A549 (cell line): Measurements from ENCODE around the gene NEAT1. TPM values are rescaled to one million over a fixed set of nuclear protein-coding genes. Genes with fewer than 3 reads are reported as not detected.

ENCODE experiments used
- ATAC-seq, 2 experiments: fragments of 200-7000 bp in 1 of 2; fragments of >200 bp in 1 of 2; cut with Nextera tagmentation in 1 of 2; cut with Tn5 transposase in 1 of 2; 3 replicates each; pipeline versions ENCODE4 v1.8.0 to v1.9.1; 2018 to 2020; ENCODE audit warnings: mild to moderate bottlenecking in 1 of 2, moderate library complexity in 1 of 2
- CTCF ChIA-PET: fragments of 300-600 bp; sonication (Branson Sonifier 250); formaldehyde crosslinking; extraction: SDS; loops from one replicate; lab custom pipeline; 2021; ENCODE audit warnings: antibody characterized with exemption, inconsistent platforms; lab: Yijun Ruan, JAX
- POLR2A ChIA-PET: fragments of 350-600 bp; formaldehyde crosslinking; extraction: SDS; loops from one replicate; lab custom pipeline; 2021; ENCODE audit warnings: antibody characterized with exemption, inconsistent platforms; lab: Yijun Ruan, JAX
- DNase-seq, 2 experiments: peaks; one replicate each; pipeline versions ENCODE4 v3.0.0 to v3.0.0-alpha.2; 2011 to 2016; ENCODE audit warnings: low read depth in 1 of 2, low spot score in 1 of 2
- FAIRE-seq: peaks from 2 replicates; lab custom pipeline; 2011; peaks lifted over from hg19 to GRCh38; lab: Jason Lieb, UNC
- H3K27ac ChIP-seq, 2 experiments: fragments of >200 bp; sonication (Bioruptor Twin); formaldehyde crosslinking; 3 replicates each; pipeline ENCODE4 v1.5.1; 2016 to 2017
- H3K4me1 ChIP-seq: fragments of >200 bp; sonication (Bioruptor Twin); formaldehyde crosslinking; 3 replicates; pipeline ENCODE4 v1.6.1; 2016
- H3K4me2 ChIP-seq: fragments of >200 bp; sonication (Bioruptor Twin); formaldehyde crosslinking; 3 replicates; pipeline ENCODE4 v1.6.1; 2016
- H3K4me3 ChIP-seq: fragments of >200 bp; sonication (Bioruptor Twin); formaldehyde crosslinking; 3 replicates; pipeline ENCODE4 v1.5.1; 2016
- H3K9me3 ChIP-seq: fragments of >200 bp; sonication (Bioruptor Twin); formaldehyde crosslinking; 3 replicates; pipeline ENCODE4 v1.6.1; 2016
- CBX8 ChIP-seq: fragments of 200-600 bp; sonication (generic); IDR thresholded peaks from 2 replicates; pipeline ENCODE4 v1.6.1; 2016
- CEBPB ChIP-seq, 2 experiments: fragments of >200 bp in 1 of 2; sonication (Bioruptor Twin) in 1 of 2; formaldehyde crosslinking in 1 of 2; IDR thresholded peaks; 2 replicates each; pipeline ENCODE4 v1.6.1; 2012 to 2016
- EHMT2 ChIP-seq: fragments of 200-600 bp; sonication (generic); IDR thresholded peaks from 2 replicates; pipeline ENCODE4 v1.6.1; 2016; ENCODE audit warnings: antibody characterized with exemption, low read depth, mild to moderate bottlenecking, moderate library complexity
- FOSB ChIP-seq: fragments of 250-450 bp; sonication (Bioruptor Pico); IDR thresholded peaks from 2 replicates; pipeline ENCODE4 v1.5.0; 2020; ENCODE audit warnings: mild to moderate bottlenecking, moderate library complexity
- FOSL2 ChIP-seq, 2 experiments: fragments of 450-650 bp in 1 of 2; fragments of >200 bp in 1 of 2; sonication (Bioruptor Twin) in 1 of 2; formaldehyde crosslinking; IDR thresholded peaks; 2 replicates each; pipeline versions ENCODE4 v1.5.0 to v1.6.1; 2016 to 2020; ENCODE audit warnings: mild to moderate bottlenecking in 1 of 2, moderate library complexity in 1 of 2
- HOXA7 ChIP-seq: fragments of 250-450 bp; sonication (Bioruptor Pico); IDR thresholded peaks from 2 replicates; pipeline ENCODE4 v1.5.0; 2020; ENCODE audit warnings: mild to moderate bottlenecking, moderate library complexity
- JUN ChIP-seq, 2 experiments: fragments of >200 bp; sonication (Bioruptor Twin); formaldehyde crosslinking; IDR thresholded peaks; 2 replicates in 1 of 2; 3 replicates in 1 of 2; pipeline ENCODE4 v1.6.1; 2016 to 2017
- JUNB ChIP-seq: fragments of >200 bp; sonication (Bioruptor Twin); formaldehyde crosslinking; IDR thresholded peaks from 2 replicates; pipeline ENCODE4 v1.6.1; 2016
- MAZ ChIP-seq: fragments of 150-350 bp; IDR thresholded peaks from 2 replicates; pipeline ENCODE4 v1.6.1; 2014; ENCODE audit warnings: antibody characterized with exemption, low read depth, low read length, borderline replicate concordance
- MYC ChIP-seq: IDR thresholded peaks from 2 replicates; pipeline ENCODE4 v1.6.1; 2012; ENCODE audit warnings: mild to moderate bottlenecking, inconsistent platforms, low read length, improper control_type of control experiment, borderline replicate concordance
- NFE2L2 ChIP-seq: fragments of 150-350 bp; conservative IDR thresholded peaks from 2 replicates; pipeline ENCODE4 v1.6.1; 2014; ENCODE audit warnings: low read length
- NPAS2 ChIP-seq: fragments of 250-450 bp; sonication (Bioruptor Pico); IDR thresholded peaks from 2 replicates; pipeline ENCODE4 v1.8.0; 2022; ENCODE audit warnings: mild to moderate bottlenecking, moderate library complexity, borderline replicate concordance
- RNF2 ChIP-seq: fragments of 200-600 bp; sonication (generic); IDR thresholded peaks from 2 replicates; pipeline ENCODE4 v1.6.1; 2016; ENCODE audit warnings: low read depth, mild to moderate bottlenecking, antibody characterized with exemption, moderate library complexity, borderline replicate concordance
- SMC3 ChIP-seq: fragments of >200 bp; sonication (Bioruptor Twin); formaldehyde crosslinking; IDR thresholded peaks from 3 replicates; pipeline ENCODE4 v1.6.1; 2018; ENCODE audit warnings: inconsistent platforms
- TFCP2L1 ChIP-seq: fragments of 250-450 bp; sonication (Bioruptor Pico); IDR thresholded peaks from 2 replicates; pipeline ENCODE4 v1.5.0; 2021; ENCODE audit warnings: mild to moderate bottlenecking
- TP53 ChIP-seq: fragments of 250-450 bp; sonication (Bioruptor Pico); IDR thresholded peaks from 2 replicates; pipeline ENCODE4 v1.5.0; 2021; ENCODE audit warnings: mild to moderate bottlenecking, moderate library complexity
- ZSCAN20 ChIP-seq: fragments of 250-450 bp; sonication (Bioruptor Pico); IDR thresholded peaks from 2 replicates; pipeline ENCODE4 v1.8.0; 2022; ENCODE audit warnings: mild to moderate bottlenecking, moderate library complexity
- WGBS: methylation state at CpG from one replicate; pipeline ENCODE4 v1.1.6; 2017; ENCODE audit errors: missing lambda C conversion rate; 5-methylcytosine and 5-hydroxymethylcytosine counted together
- polyA plus RNA-seq, 4 experiments: library from polyadenylated mRNA; depleted of rRNA in 3 of 4; stranded (reverse); fragments of >200 nt; fragmentation: RNase III in 1 of 4; extraction: RNeasy Plus Mini Kit Qiagen cat#74134 plus additional on column Dnase treatment in 1 of 4; gene quantifications; 2 replicates in 3 of 4; 3 replicates in 1 of 4; pipeline ENCODE4 v1.2.3, GENCODE V29; 2011 to 2017
- TF ChIP-seq, protein P1 (sequence below): fragments of 250-450 bp; sonication (Bioruptor Pico); IDR thresholded peaks from 2 replicates; pipeline ENCODE4 v1.5.0; 2020; ENCODE audit warnings: low read depth, mild to moderate bottlenecking, moderate library complexity
- TF ChIP-seq, protein P2 (sequence below): fragments of >200 bp; sonication (Bioruptor Twin); formaldehyde crosslinking; IDR thresholded peaks from 3 replicates; pipeline ENCODE4 v1.5.1; 2016
- TF ChIP-seq, protein P3 (sequence below): IDR thresholded peaks from 2 replicates; pipeline ENCODE4 v1.6.1; 2012
- TF ChIP-seq, protein P4 (sequence below): fragments of 250-450 bp; sonication (Bioruptor Pico); IDR thresholded peaks from 2 replicates; pipeline ENCODE4 v1.5.0; 2021; ENCODE audit warnings: mild to moderate bottlenecking, moderate library complexity, borderline replicate concordance

The NEAT1 gene
- polyA plus RNA-seq, 2 of the 4 experiments (the other 2 are of a cell fraction), result 314 to 1,223 TPM

DNA sequence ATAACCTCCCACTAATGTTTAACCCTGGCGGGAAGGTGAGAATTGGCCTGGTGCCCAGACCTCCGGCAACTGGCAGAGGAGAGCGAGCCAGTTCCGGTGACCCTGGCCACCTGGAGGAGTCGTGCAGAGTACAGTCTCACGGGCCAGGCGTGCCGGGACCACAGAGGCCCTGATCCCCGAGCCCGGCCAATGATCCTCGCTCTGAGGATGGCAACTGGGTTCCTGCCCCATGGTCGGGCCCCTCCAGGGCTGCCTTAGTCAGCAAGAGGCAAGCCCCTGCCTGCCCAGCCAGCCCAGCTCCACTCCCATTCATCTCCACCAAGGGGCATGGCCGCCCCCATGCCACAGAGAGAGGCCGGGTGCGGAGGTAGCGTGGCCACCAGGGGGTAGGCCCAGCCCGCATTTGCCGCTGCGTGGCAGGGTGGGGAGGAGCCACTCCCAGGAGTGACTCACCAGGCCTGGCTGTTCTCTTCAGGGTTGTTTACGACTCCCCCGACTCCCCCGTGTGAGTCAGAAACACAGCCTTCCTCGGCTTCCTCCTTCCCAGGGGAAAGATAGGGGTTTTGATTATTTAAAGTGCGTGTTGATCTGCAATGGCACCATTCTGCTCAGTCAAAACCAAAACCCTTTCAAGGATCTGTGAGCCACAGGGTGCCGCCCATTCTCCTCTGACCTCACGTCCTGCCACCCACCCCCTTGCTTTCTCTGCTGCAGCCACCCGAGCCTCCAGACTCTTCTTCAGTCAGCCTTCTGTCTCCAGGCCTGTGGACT is 40.4 kb upstream of the NEAT1 start, which contains the start of gene SLC25A45 (continued):
- TF ChIP-seq, protein P1, sequence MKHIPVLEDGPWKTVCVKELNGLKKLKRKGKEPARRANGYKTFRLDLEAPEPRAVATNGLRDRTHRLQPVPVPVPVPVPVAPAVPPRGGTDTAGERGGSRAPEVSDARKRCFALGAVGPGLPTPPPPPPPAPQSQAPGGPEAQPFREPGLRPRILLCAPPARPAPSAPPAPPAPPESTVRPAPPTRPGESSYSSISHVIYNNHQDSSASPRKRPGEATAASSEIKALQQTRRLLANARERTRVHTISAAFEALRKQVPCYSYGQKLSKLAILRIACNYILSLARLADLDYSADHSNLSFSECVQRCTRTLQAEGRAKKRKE, result 0 out of 2 replicates have a peak, but pooled peaks have one; percentile 30
- TF ChIP-seq FOSL2 (IDR thresholded peaks at IDR 0.05), result peak; percentile 92
- TF ChIP-seq FOSL2 (CRISPR knock-in tag; IDR thresholded peaks at IDR 0.05), result peak; percentile 100
- TF ChIP-seq, protein P2, sequence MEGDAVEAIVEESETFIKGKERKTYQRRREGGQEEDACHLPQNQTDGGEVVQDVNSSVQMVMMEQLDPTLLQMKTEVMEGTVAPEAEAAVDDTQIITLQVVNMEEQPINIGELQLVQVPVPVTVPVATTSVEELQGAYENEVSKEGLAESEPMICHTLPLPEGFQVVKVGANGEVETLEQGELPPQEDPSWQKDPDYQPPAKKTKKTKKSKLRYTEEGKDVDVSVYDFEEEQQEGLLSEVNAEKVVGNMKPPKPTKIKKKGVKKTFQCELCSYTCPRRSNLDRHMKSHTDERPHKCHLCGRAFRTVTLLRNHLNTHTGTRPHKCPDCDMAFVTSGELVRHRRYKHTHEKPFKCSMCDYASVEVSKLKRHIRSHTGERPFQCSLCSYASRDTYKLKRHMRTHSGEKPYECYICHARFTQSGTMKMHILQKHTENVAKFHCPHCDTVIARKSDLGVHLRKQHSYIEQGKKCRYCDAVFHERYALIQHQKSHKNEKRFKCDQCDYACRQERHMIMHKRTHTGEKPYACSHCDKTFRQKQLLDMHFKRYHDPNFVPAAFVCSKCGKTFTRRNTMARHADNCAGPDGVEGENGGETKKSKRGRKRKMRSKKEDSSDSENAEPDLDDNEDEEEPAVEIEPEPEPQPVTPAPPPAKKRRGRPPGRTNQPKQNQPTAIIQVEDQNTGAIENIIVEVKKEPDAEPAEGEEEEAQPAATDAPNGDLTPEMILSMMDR, result peak; percentile 52; the same call in 2 of the 3 replicates
- TF ChIP-seq HOXA7 (CRISPR knock-in tag), result no peak
- TF ChIP-seq MAZ, result no peak

DNA sequence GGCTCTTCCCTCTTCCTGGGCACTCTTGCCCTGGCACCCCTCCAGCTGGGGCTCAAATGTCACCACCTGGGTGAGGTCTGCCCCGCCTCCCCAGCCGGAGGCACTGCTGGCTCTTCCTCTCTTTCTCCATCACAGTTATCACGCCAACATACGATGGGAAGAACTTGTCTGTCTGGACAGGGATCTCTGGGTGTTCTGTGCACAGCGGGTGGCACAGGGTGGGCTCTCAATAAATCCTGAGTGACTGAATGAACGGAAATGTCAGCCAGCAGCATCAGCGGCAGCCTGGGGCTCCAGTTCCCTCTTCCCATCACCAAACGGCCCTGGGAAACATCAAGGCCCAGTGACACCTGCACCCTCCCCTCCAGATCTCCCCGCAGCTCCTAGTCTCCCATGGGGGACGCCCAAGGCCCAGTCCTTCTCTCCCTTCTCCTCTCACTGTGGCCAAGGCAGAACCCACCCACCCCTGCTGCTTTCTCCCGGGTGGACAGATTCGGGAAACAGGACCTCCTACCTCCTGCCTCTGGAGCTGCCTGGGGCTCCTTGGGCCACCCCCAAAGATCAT is 39.7 kb upstream of the NEAT1 start:
- ChIA-PET POLR2A (interaction anchor here (0.5 to 2.5 kb wide), 11 partner anchors 12 to 125 kb away, joined by 4 to 17 read pairs (median 6); partner anchors contain the start of gene NEAT1), CTCF (interaction anchor here (0.7 to 14.2 kb wide), 15 partner anchors 9 to 132 kb away, joined by 3 to 208 read pairs (median 4); partner anchors contain the start of genes CDC42EP2, MALAT1 and NEAT1)
- DNase-seq (peak in 1 of 2 experiments; percentile 58), FAIRE-seq (no peak), ATAC-seq (peak; percentile 1 to 3; a peak in 5 of 6 replicates)
- Histone ChIP-seq H3K27ac (peak overlapping the region; percentile 93 to 99), H3K9me3 (no peaks in the 10 kb centered on the region), H3K4me1 (peaks cover 82% of the 10 kb centered on the region), H3K4me2 (peak overlapping the region; percentile 93), H3K4me3 (peak overlapping the region; percentile 46)
- 3% methylated on average over 12 of the region's 12 CpGs for WGBS
- 0 out of 4 replicates have a peak, but pooled peaks of 1 of the 2 experiments have one; percentile 19 for TF ChIP-seq CEBPB (IDR thresholded peaks at IDR 0.05)
- TF ChIP-seq FOSB (CRISPR knock-in tag), result peak; percentile 69; the same call in 1 of the 2 replicates
- no peak for TF ChIP-seq NFE2L2
- TF ChIP-seq EHMT2, result no peak
- TF ChIP-seq, protein P3, sequence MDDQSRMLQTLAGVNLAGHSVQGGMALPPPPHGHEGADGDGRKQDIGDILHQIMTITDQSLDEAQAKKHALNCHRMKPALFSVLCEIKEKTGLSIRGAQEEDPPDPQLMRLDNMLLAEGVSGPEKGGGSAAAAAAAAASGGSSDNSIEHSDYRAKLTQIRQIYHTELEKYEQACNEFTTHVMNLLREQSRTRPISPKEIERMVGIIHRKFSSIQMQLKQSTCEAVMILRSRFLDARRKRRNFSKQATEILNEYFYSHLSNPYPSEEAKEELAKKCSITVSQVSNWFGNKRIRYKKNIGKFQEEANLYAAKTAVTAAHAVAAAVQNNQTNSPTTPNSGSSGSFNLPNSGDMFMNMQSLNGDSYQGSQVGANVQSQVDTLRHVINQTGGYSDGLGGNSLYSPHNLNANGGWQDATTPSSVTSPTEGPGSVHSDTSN, result peak; percentile 38
- no peak for TF ChIP-seq RNF2
- TF ChIP-seq JUNB, result no peak
- no peak for TF ChIP-seq SMC3
- TF ChIP-seq JUN (IDR thresholded peaks at IDR 0.05), result peak in 1 of 2 experiments; percentile 8; a peak in 1 of 5 replicates
- TF ChIP-seq NPAS2 (CRISPR knock-in tag), result no peak
- no peak for TF ChIP-seq CBX8
- TF ChIP-seq, protein P4, sequence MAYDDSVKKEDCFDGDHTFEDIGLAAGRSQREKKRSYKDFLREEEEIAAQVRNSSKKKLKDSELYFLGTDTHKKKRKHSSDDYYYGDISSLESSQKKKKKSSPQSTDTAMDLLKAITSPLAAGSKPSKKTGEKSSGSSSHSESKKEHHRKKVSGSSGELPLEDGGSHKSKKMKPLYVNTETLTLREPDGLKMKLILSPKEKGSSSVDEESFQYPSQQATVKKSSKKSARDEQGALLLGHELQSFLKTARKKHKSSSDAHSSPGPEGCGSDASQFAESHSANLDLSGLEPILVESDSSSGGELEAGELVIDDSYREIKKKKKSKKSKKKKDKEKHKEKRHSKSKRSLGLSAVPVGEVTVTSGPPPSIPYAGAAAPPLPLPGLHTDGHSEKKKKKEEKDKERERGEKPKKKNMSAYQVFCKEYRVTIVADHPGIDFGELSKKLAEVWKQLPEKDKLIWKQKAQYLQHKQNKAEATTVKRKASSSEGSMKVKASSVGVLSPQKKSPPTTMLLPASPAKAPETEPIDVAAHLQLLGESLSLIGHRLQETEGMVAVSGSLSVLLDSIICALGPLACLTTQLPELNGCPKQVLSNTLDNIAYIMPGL (CRISPR knock-in tag), result no peak
- TF ChIP-seq MYC, result no peak
- no peak; the same call in 1 of the 2 replicates for TF ChIP-seq TP53
- TF ChIP-seq TFCP2L1 (CRISPR knock-in tag), result no peak
- no peak for TF ChIP-seq FOSL2 (IDR thresholded peaks at IDR 0.05)
- TF ChIP-seq FOSL2 (CRISPR knock-in tag; IDR thresholded peaks at IDR 0.05), result no peak
- no peak for TF ChIP-seq ZSCAN20 (CRISPR knock-in tag)
